GM11168 (cell line): ENCODE data around the gene PTGER3.
"Not testable (repeated sequence)": the region's sequence is repeated elsewhere in the genome, so short reads cannot be mapped to it uniquely, and the experiment has no call there.

ENCODE experiments used
- in situ Hi-C: fragments of 300-500 bp; cut with MboI; formaldehyde crosslinking; loops from one replicate; pipeline ENCODE4 v1.12.0; 2022; ENCODE audit warnings: low sequenced_read_pairs; ENCODE audit not compliant: unreplicated experiment

Gene PTGER3

DNA sequence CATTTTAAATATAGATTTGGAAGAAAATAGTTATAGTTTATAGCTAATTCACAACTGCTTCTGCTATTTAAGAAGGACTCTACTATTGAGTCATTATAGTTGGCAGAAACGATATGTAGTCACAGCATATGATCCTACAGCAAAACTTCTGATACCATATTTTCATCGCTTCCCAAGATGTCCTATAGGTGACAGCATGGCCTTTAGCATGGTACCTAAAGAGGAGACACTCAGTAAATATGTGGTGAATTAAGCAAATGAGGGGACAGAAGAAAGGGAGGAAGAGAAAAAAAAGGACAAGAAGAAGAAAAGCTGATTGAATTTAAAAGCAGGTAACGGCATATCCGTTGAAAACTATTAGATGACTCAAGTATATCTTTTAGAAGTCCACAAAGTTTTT lies 77.2 kb downstream of the PTGER3 start:
- in situ Hi-C loops, result no loop called here

- in situ Hi-C loops, result no loop called here
Observed at GRCh38 chr1:70966018-70966638, 81.5 kb downstream of the PTGER3 start.

DNA sequence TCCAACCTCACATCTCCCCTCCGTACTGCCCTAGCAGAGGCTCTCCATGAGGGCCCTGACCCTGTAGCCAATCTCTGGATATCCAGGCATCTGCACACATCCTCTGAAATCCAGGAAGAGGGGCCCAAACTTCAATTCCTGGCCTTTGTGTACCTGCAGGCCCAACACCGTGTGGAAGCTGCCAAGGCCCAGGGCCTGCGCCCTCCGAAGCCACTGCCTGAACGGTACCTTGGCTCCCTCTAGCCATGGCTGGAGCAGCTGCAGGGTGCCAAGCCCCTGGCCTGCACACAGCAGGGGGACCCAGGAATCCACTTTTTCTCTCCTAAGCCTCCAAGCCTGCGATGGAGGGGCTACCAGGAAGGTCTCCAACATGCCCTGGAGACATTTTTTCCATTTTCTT lies 84.2 kb downstream of the PTGER3 start:
- in situ Hi-C loops, result no loop called here

GRCh38 chr1:70961374-70961975 lies 86.1 kb downstream of the PTGER3 start:
- in situ Hi-C loops, result no loop called here

- in situ Hi-C loops, result no loop called here
Observed at GRCh38 chr1:70948396-70949017, 99.1 kb downstream of the PTGER3 start.

DNA sequence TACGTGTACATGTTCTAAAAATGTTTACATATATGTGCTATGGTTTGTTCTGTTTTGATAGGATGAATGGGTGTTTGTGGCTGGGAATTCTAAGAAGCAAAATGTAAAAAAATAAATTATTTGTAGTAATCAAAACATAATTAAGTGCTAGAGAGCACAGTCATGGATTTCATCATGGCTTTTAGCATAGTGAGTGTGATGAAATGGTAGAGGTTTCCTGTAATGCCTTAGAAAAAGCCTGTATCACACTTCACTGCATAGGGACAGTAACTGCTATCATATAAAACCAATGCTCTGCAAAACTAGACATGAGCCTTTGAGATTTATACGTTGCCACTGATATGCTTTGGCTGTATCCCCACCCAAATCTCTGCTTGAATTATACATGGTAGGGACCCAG lies 99.8 kb downstream of the PTGER3 start:
- in situ Hi-C loops, result no loop called here

- in situ Hi-C loops, result no loop called here
Observed at GRCh38 chr1:70945676-70946075, 101.9 kb downstream of the PTGER3 start.

GRCh38 chr1:70945251-70945650 lies 102.4 kb downstream of the PTGER3 start:
- in situ Hi-C loops, result no loop called here

DNA sequence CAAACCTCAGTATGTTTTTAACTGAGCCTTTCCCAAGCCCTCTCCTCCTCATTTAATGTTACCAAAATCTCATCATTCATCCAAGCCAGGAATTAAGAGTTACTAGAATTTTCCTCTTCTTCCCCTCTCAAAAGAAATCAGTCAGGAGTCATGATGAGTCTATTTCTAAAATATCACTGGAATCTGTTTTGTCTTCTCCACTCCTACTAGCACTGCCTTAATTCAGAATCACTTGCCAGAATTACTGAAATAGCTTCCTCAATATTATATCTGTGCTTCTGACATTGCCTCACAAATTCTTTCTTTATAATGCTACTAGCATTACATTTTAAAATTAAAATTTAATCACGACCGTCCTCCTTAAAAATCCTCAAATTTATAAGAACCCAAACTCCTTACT lies 106.1 kb downstream of the PTGER3 start:
- in situ Hi-C loops, result no loop called here

- in situ Hi-C loops, result not testable (repeated sequence)
Observed at GRCh38 chr1:70940398-70940797, 107.2 kb downstream of the PTGER3 start.

DNA sequence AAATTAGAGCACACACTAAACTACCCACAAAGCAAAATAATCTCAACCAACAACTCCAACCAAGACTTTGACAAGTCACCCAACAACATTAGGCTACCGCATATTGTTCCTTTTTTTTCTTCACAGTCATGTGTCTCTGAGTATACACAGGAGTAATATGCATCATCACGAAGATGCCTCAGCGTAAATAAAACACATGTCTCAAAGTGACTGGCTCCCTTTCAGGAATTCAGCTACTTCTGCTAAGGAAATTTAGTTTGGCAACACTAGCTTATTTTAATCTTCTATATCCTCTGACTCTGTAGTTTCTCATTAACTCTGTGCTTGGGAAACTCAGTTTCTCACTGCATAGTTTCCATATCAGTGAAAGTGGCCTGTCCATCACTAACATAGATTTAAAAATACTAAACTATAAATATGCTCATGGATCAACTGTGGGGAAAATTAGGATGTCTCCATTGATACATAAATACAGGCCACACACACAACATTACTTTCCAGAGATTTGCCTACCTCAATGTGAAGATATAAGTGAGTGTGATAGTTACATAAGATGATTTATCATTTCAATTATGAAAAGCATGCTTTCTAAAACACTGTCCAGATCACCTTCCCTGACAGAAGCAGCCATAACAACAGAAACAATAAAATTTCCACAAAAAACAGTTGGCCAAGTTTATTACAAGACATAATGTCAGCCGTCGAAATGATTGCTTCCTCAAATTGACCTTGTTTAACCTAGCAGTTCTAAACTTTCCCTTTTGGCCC lies 113.2 kb downstream of the PTGER3 start:
- in situ Hi-C loops, result no loop called here

GRCh38 chr1:70930062-70930461 lies 117.6 kb downstream of the PTGER3 start:
- in situ Hi-C loops, result no loop called here

GRCh38 chr1:70922196-70922595 lies 125.4 kb downstream of the PTGER3 start:
- in situ Hi-C loops, result no loop called here
